Measurements from ENCODE around the gene TIPIN.
A peak's percentile ranks its signal among the peaks of the same experiment; 100 is the strongest.
"Not testable (repeated sequence)": the region's sequence is repeated elsewhere in the genome, so short reads cannot be mapped to it uniquely, and the experiment has no call there.

TIPIN gene

DNA sequence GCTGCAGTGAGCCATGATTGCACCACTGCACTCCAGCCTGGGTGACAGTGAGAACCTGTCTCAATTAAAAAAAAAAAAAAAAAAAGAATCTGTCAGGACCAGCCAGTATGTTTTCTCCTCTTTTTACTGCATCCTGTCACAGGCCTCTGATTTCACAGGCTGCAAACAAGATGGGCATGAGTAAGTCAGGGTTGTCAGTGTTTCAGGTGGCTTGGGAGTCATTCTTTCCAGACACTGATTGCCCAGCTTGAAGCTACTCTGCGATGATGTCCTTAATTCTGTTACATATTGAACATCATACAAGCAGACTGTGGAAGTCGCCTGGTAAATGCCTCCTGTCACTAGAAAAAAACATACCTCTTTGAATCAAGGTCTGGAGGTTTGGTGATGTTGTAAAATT, 44.3 kb downstream of the TIPIN start:
- Histone ChIP-seq H3K27me3 (ENCODE audit: control insufficient read depth, insufficient read depth, low read length) (no peaks in the 10 kb centered on the region), H3K36me3 (ENCODE audit: control insufficient read depth, insufficient read depth, low read length) (no peaks in the 10 kb centered on the region), H3K9me3 (ENCODE audit: control insufficient read depth, low read length) (no peaks in the 10 kb centered on the region), H3K4me1 (ENCODE audit: control insufficient read depth, insufficient read depth, low read length) (no peaks in the 10 kb centered on the region), H3K9ac (ENCODE audit: low read length) (no peak overlapping the region), H3K4me3 (ENCODE audit: low read length) (no peak overlapping the region)

DNA sequence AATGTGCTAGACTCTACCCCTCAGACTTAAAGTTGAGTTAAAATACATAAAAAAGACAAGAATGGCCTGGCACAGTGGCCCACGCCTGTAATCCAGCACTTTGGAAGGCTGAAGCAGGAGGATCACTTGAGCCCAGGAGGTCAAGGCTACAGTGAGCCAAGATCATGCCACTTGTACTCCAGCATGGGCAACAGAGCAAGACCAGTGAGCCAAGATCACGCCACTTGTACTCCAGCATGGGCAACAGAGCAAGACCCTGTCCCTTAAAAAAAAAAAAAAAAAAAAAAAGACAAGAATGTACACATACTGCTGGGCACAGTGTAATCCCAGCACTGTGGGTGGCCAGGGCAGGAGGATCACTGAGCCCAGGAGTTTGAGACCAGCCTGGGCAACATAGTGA, 45.7 kb downstream of the TIPIN start:
- Histone ChIP-seq H3K27me3 (ENCODE audit: control insufficient read depth, insufficient read depth, low read length) (no peaks in the 10 kb centered on the region), H3K36me3 (ENCODE audit: control insufficient read depth, insufficient read depth, low read length) (no peaks in the 10 kb centered on the region), H3K9ac (ENCODE audit: low read length) (no peak overlapping the region), H3K4me3 (ENCODE audit: low read length) (no peak overlapping the region), H3K9me3 (ENCODE audit: control insufficient read depth, low read length) (no peaks in the 10 kb centered on the region), H3K4me1 (ENCODE audit: control insufficient read depth, insufficient read depth, low read length) (no peaks in the 10 kb centered on the region)

GRCh38 chr15:66309828-66310227, 46.7 kb downstream of the TIPIN start:
- Histone ChIP-seq H3K4me3 (ENCODE audit: low read length) (no peak overlapping the region), H3K9me3 (ENCODE audit: control insufficient read depth, low read length) (no peaks in the 10 kb centered on the region), H3K4me1 (ENCODE audit: control insufficient read depth, insufficient read depth, low read length) (no peaks in the 10 kb centered on the region), H3K27me3 (ENCODE audit: control insufficient read depth, insufficient read depth, low read length) (no peaks in the 10 kb centered on the region), H3K36me3 (ENCODE audit: control insufficient read depth, insufficient read depth, low read length) (no peaks in the 10 kb centered on the region), H3K9ac (ENCODE audit: low read length) (no peak overlapping the region)

DNA sequence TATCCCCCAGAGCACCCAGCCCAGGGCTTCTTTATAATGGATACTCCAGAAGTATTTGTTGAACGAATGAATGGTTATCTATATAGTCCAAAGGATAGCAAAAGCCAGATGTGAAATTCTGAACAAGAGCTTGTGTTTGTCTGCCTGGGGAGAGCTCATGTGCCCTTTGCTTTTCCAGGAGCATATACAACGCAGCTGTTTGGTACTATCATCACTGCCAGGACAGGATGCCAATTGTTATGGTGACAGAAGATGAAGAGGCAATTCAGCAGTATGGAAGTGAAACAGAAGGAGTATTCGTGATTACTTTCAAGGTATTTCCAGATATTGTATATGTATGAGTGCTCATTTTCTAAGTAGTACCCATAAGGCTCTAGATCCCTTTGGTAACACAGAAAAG, 48.0 kb downstream of the TIPIN start:
- Histone ChIP-seq H3K27me3 (ENCODE audit: control insufficient read depth, insufficient read depth, low read length) (no peaks in the 10 kb centered on the region), H3K9me3 (ENCODE audit: control insufficient read depth, low read length) (no peaks in the 10 kb centered on the region), H3K36me3 (ENCODE audit: control insufficient read depth, insufficient read depth, low read length) (no peaks in the 10 kb centered on the region), H3K9ac (ENCODE audit: low read length) (no peak overlapping the region), H3K4me1 (ENCODE audit: control insufficient read depth, insufficient read depth, low read length) (no peaks in the 10 kb centered on the region), H3K4me3 (ENCODE audit: low read length) (no peak overlapping the region)

- H3K4me1 ChIP-seq (ENCODE audit: control insufficient read depth, insufficient read depth, low read length): no peaks in the 10 kb centered on the region
- no peaks in the 10 kb centered on the region for H3K27me3 ChIP-seq (ENCODE audit: control insufficient read depth, insufficient read depth, low read length)
- no peaks in the 10 kb centered on the region for H3K36me3 ChIP-seq (ENCODE audit: control insufficient read depth, insufficient read depth, low read length)
- no peaks in the 10 kb centered on the region for H3K9me3 ChIP-seq (ENCODE audit: control insufficient read depth, low read length)
- H3K9ac ChIP-seq (ENCODE audit: low read length): no peak overlapping the region
- H3K4me3 ChIP-seq (ENCODE audit: low read length): no peak overlapping the region
Measured at GRCh38 chr15:66306381-66306780, 50.1 kb downstream of the TIPIN start.

- H3K9ac ChIP-seq (ENCODE audit: low read length); H3K4me3 ChIP-seq (ENCODE audit: low read length); H3K4me1 ChIP-seq (ENCODE audit: control insufficient read depth, insufficient read depth, low read length); H3K27me3 ChIP-seq (ENCODE audit: control insufficient read depth, insufficient read depth, low read length); H3K36me3 ChIP-seq (ENCODE audit: control insufficient read depth, insufficient read depth, low read length); H3K9me3 ChIP-seq (ENCODE audit: control insufficient read depth, low read length): not testable (repeated sequence)
Measured at GRCh38 chr15:66304425-66304824, 52.1 kb downstream of the TIPIN start.

DNA sequence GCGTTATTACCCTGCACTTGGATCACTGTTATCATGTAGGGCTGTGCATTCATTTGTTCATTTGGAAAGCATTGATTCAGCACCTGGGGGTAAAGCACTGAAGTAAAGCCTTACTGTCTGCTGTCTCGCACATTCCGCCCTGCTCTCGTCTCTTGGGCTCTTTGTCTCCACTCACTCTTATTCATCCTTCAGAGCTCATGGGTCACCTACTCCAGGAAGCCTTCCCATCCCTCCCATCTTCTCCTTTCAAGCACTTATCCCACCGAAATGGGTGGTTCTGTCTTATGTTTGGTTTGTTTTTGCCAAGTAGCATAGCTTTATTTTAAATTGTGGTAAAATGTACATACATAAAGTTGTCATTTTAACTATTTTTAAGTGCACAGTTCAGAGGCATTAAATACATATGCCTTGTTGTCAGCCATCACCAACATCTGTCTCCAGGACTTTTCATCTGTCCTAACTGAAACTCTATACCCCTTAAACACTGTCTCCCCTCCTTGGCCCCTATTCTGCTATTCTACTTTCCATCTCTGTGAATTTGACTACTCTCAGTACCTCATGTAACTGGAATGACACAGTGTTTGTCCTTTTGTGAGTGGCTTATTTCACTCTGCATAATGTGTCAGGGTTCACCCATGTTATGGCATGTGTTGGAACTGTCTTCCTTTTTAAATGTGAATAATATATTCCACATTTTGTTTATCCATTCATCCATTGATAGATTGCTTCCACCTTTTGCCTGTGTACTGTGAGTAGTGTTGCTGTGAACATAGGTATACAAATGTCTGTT, 53.8 kb downstream of the TIPIN start:
- no peak overlapping the region for H3K4me3 ChIP-seq (ENCODE audit: low read length)
- H3K27me3 ChIP-seq (ENCODE audit: control insufficient read depth, insufficient read depth, low read length): no peaks in the 10 kb centered on the region
- H3K9ac ChIP-seq (ENCODE audit: low read length): no peak overlapping the region
- H3K36me3 ChIP-seq (ENCODE audit: control insufficient read depth, insufficient read depth, low read length): no peaks in the 10 kb centered on the region
- no peaks in the 10 kb centered on the region for H3K4me1 ChIP-seq (ENCODE audit: control insufficient read depth, insufficient read depth, low read length)
- no peaks in the 10 kb centered on the region for H3K9me3 ChIP-seq (ENCODE audit: control insufficient read depth, low read length)

DNA sequence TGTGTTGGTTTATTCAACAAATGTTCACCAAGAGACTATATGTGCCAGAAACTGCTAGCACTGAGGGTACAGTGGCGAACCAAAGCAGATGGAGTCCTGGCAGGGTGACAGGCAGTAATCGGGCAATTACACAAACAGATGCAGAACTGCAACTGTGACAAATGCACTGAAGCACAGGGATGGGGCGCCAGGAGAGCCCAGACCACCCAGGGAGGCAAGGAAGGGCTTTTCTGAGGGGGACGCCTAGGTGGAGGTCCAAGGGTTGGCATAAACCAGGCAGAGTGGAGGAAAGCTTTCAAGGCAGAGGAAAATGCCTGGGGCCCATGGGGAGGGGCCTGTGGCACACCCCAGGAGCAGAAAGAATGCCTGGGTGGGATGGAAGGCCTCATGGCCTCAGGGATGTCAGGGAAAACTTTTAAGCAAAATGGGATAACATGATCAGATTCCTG, 57.7 kb downstream of the TIPIN start:
- Histone ChIP-seq H3K36me3 (ENCODE audit: control insufficient read depth, insufficient read depth, low read length) (no peaks in the 10 kb centered on the region), H3K9me3 (ENCODE audit: control insufficient read depth, low read length) (no peaks in the 10 kb centered on the region), H3K27me3 (ENCODE audit: control insufficient read depth, insufficient read depth, low read length) (no peaks in the 10 kb centered on the region), H3K4me3 (ENCODE audit: low read length) (no peak overlapping the region), H3K4me1 (ENCODE audit: control insufficient read depth, insufficient read depth, low read length) (peaks cover 14% of the 10 kb centered on the region), H3K9ac (ENCODE audit: low read length) (no peak overlapping the region)

GRCh38 chr15:66296186-66296585, 60.3 kb downstream of the TIPIN start:
- H3K4me3 ChIP-seq (ENCODE audit: low read length): no peak overlapping the region
- H3K9ac ChIP-seq (ENCODE audit: low read length): no peak overlapping the region
- no peaks in the 10 kb centered on the region for H3K27me3 ChIP-seq (ENCODE audit: control insufficient read depth, insufficient read depth, low read length)
- H3K9me3 ChIP-seq (ENCODE audit: control insufficient read depth, low read length): no peaks in the 10 kb centered on the region
- peaks cover 25% of the 10 kb centered on the region for H3K4me1 ChIP-seq (ENCODE audit: control insufficient read depth, insufficient read depth, low read length)
- H3K36me3 ChIP-seq (ENCODE audit: control insufficient read depth, insufficient read depth, low read length): no peaks in the 10 kb centered on the region

DNA sequence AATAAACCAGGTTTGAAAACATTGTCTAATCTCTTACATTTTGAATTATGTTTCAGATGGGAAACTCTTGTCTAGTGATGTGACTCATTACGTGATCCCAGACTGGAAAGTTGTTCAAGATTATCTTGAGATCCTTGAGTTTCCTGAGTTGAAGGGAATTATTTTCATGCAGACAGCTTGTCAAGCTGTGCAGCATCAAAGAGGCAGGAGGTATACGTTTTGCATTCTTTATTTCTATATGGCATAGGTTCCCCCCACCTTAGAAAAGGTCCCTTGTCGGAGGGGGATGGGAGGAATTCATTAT, 61.6 kb downstream of the TIPIN start:
- H3K4me1 ChIP-seq (ENCODE audit: control insufficient read depth, insufficient read depth, low read length): peaks cover 33% of the 10 kb centered on the region

DNA sequence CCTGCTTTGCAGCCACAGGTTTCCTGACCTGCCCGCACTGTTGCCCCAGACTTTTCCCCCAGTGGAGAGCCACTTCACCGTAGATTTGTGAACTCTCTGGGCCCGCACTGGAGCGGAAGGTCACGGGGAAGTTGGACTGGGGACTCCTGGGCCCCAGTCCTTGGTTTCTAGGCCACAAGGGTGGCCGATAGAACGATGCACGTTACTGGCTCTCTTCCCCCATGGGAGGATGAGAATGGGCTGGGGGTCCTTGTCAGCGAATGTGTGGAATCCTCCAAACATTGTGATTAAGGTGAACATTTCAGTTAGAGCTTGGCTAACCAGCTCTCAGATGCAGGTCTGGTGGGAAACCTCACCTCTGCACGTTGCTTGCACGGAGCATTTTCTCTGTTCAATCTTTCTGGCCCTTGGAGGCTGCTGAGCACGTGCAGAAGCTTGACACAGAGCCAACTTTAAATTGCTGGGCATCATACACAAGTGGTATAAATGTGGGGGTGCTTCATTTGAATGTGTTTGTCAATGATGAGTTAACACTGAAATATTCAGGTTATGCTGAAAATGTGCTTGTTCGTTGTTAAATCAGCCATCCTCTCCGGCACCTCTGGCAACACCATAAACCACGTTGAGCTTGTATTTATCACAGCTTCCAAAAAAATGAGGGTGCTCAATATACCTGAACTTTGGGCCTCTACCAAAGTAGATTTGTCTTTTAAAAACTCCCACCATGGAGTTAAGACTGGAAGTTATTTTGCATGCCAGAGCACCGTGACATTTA, 62.1 kb downstream of the TIPIN start:
- Histone ChIP-seq H3K36me3 (ENCODE audit: control insufficient read depth, insufficient read depth, low read length) (no peaks in the 10 kb centered on the region), H3K4me3 (ENCODE audit: low read length) (peak overlapping the region; percentile 69), H3K4me1 (ENCODE audit: control insufficient read depth, insufficient read depth, low read length) (peaks cover 33% of the 10 kb centered on the region), H3K9me3 (ENCODE audit: control insufficient read depth, low read length) (no peaks in the 10 kb centered on the region), H3K9ac (ENCODE audit: low read length) (peak overlapping the region; percentile 85), H3K27me3 (ENCODE audit: control insufficient read depth, insufficient read depth, low read length) (no peaks in the 10 kb centered on the region)

More for the DNA sequence above, 61.6 kb downstream of the TIPIN start:
- Histone ChIP-seq H3K9me3 (ENCODE audit: control insufficient read depth, low read length) (no peaks in the 10 kb centered on the region), H3K9ac (ENCODE audit: low read length) (peak overlapping the region; percentile 85), H3K4me3 (ENCODE audit: low read length) (no peak overlapping the region), H3K36me3 (ENCODE audit: control insufficient read depth, insufficient read depth, low read length) (no peaks in the 10 kb centered on the region), H3K27me3 (ENCODE audit: control insufficient read depth, insufficient read depth, low read length) (no peaks in the 10 kb centered on the region)

DNA sequence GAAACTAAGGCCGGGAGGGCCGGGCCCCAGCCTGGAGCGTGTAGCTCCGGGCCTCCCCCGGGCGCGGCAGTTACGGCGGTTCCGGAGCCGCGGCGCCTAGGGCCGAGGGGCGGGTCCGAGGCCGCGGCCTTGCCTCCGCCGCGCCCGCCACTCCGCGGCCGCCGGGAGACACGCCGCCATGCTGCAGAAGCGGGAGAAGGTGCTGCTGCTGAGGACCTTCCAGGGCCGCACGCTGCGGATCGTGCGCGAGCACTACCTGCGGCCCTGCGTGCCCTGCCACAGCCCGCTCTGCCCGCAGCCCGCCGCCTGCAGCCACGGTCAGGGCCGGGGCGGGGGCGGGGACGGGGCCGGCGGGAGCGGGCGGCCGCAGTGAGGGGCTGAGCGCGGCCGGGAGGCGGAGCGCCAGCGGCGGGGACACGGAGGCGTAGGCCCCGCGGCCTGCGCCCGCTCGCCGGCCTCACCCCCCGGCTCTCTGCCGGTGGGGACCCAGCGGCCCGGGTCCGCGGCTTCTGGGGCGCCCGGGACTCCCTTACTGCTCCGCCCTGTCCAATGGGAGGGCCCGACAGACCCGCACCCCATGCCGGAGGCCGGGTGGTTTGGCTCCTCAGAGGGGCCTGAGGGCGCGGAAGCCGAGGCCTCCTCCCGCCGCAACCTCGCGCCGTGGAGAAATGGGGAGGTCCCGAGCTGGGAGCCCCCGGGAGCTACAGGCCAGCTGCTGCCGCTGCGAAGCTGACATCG, 62.9 kb downstream of the TIPIN start, which contains the start of gene DIS3L:
Gene DIS3L, plus strand, starts transcription at position 150 of the 738 bp plus-strand sequence. Its CDS starts 29 bp downstream, at position 179.
- Histone ChIP-seq H3K4me1 (ENCODE audit: control insufficient read depth, insufficient read depth, low read length) (peaks cover 33% of the 10 kb centered on the region), H3K27me3 (ENCODE audit: control insufficient read depth, insufficient read depth, low read length) (no peaks in the 10 kb centered on the region), H3K36me3 (ENCODE audit: control insufficient read depth, insufficient read depth, low read length) (no peaks in the 10 kb centered on the region), H3K4me3 (ENCODE audit: low read length) (peak within 1 kb of the TSS; percentile 69), H3K9me3 (ENCODE audit: control insufficient read depth, low read length) (no peaks in the 10 kb centered on the region), H3K9ac (ENCODE audit: low read length) (peak within 1 kb of the TSS; percentile 89)
